MM.1S (cell line): Measurements from ENCODE around the gene LIPE.

Experiments used
- EZH2 ChIP-seq: fragments of 300-600 bp; sonication (generic); optimal IDR thresholded peaks from 2 replicates; pipeline ENCODE3; 2017; ENCODE audit warnings: low read depth, mild to moderate bottlenecking, antibody characterized with exemption, low read length, mixed read lengths
- TF ChIP-seq, protein P1 (sequence below): fragments of 300-600 bp; sonication (generic); IDR thresholded peaks from 2 replicates; pipeline ENCODE4 v1.5.1; 2016; ENCODE audit warnings: antibody characterized with exemption, low read length, mixed read lengths

DNA sequence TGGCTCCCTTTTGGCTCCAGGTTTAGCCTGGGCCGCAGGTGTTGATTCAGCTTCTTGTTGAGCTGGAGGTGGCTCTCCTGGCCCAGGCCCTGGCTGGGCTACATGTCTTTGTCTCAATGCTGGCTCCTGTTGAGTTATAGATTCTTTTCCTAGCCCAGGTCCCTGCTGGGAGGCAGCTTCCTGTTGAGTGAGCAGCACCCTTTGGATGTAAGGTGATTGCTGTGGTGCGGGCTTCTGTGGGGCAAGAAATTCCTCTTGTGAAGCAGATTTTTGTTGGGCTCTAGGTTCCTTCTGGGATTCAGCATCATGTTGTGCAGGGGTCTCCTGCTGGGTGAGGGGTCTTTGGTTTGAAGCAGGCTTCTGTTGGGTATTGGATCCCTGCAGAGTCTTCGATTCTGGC lies 545 bp downstream of the LIPE start:
- TF ChIP-seq, protein P1, sequence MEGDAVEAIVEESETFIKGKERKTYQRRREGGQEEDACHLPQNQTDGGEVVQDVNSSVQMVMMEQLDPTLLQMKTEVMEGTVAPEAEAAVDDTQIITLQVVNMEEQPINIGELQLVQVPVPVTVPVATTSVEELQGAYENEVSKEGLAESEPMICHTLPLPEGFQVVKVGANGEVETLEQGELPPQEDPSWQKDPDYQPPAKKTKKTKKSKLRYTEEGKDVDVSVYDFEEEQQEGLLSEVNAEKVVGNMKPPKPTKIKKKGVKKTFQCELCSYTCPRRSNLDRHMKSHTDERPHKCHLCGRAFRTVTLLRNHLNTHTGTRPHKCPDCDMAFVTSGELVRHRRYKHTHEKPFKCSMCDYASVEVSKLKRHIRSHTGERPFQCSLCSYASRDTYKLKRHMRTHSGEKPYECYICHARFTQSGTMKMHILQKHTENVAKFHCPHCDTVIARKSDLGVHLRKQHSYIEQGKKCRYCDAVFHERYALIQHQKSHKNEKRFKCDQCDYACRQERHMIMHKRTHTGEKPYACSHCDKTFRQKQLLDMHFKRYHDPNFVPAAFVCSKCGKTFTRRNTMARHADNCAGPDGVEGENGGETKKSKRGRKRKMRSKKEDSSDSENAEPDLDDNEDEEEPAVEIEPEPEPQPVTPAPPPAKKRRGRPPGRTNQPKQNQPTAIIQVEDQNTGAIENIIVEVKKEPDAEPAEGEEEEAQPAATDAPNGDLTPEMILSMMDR, result no peak
- TF ChIP-seq EZH2, result no peak
